ENCODE results near the gene LIPI.
"Not testable (repeated sequence)": the region's sequence is repeated elsewhere in the genome, so short reads cannot be mapped to it uniquely, and the experiment has no call there.

DNA sequence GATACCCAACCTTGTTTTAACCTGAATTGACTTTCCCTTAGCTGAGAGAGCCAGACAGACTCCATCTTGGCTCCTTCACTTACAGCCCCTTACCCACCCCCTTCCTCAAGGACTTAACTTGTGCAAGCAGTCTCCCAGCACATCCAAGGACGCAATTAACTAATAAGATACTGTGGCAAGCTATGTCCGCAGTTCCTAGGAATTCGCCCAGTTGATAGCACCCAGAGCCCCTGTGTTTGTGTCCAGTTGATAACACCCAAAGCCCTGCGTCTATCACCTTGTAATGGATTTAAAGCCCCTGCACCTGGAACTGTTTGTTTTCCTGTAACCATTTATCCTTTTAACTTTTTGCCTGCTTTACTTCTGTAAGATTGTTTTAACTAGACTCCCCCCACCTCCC is 106.2 kb downstream of the LIPI start:
- TF ChIP-seq, protein P1, sequence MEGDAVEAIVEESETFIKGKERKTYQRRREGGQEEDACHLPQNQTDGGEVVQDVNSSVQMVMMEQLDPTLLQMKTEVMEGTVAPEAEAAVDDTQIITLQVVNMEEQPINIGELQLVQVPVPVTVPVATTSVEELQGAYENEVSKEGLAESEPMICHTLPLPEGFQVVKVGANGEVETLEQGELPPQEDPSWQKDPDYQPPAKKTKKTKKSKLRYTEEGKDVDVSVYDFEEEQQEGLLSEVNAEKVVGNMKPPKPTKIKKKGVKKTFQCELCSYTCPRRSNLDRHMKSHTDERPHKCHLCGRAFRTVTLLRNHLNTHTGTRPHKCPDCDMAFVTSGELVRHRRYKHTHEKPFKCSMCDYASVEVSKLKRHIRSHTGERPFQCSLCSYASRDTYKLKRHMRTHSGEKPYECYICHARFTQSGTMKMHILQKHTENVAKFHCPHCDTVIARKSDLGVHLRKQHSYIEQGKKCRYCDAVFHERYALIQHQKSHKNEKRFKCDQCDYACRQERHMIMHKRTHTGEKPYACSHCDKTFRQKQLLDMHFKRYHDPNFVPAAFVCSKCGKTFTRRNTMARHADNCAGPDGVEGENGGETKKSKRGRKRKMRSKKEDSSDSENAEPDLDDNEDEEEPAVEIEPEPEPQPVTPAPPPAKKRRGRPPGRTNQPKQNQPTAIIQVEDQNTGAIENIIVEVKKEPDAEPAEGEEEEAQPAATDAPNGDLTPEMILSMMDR (conservative IDR thresholded peaks at IDR 0.05; ENCODE audit: low read depth in 2 of 2), result not testable (repeated sequence)
- not testable (repeated sequence) for TF ChIP-seq CREB1 (CRISPR knock-in tag; IDR thresholded peaks at IDR 0.05; ENCODE audit: low read depth); EZH2 (IDR thresholded peaks at IDR 0.05; ENCODE audit: low read depth, unreplicated experiment); POLR2AphosphoS5 (IDR thresholded peaks at IDR 0.05; ENCODE audit: low read depth); EZH2phosphoT487 (IDR thresholded peaks at IDR 0.05; ENCODE audit: unreplicated experiment); ZNF114 (CRISPR knock-in tag; IDR thresholded peaks at IDR 0.05); NANOG (IDR thresholded peaks at IDR 0.05; ENCODE audit: borderline replicate concordance); JUNB (IDR thresholded peaks at IDR 0.05; ENCODE audit: unreplicated experiment); STAT1 (IDR thresholded peaks at IDR 0.05; ENCODE audit: unreplicated experiment); ZNF331 (CRISPR knock-in tag; IDR thresholded peaks at IDR 0.05; ENCODE audit: low read depth)
- TF ChIP-seq, protein P2, sequence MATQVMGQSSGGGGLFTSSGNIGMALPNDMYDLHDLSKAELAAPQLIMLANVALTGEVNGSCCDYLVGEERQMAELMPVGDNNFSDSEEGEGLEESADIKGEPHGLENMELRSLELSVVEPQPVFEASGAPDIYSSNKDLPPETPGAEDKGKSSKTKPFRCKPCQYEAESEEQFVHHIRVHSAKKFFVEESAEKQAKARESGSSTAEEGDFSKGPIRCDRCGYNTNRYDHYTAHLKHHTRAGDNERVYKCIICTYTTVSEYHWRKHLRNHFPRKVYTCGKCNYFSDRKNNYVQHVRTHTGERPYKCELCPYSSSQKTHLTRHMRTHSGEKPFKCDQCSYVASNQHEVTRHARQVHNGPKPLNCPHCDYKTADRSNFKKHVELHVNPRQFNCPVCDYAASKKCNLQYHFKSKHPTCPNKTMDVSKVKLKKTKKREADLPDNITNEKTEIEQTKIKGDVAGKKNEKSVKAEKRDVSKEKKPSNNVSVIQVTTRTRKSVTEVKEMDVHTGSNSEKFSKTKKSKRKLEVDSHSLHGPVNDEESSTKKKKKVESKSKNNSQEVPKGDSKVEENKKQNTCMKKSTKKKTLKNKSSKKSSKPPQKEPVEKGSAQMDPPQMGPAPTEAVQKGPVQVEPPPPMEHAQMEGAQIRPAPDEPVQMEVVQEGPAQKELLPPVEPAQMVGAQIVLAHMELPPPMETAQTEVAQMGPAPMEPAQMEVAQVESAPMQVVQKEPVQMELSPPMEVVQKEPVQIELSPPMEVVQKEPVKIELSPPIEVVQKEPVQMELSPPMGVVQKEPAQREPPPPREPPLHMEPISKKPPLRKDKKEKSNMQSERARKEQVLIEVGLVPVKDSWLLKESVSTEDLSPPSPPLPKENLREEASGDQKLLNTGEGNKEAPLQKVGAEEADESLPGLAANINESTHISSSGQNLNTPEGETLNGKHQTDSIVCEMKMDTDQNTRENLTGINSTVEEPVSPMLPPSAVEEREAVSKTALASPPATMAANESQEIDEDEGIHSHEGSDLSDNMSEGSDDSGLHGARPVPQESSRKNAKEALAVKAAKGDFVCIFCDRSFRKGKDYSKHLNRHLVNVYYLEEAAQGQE (IDR thresholded peaks at IDR 0.05; ENCODE audit: unreplicated experiment), result not testable (repeated sequence)
- TF ChIP-seq, protein P3, sequence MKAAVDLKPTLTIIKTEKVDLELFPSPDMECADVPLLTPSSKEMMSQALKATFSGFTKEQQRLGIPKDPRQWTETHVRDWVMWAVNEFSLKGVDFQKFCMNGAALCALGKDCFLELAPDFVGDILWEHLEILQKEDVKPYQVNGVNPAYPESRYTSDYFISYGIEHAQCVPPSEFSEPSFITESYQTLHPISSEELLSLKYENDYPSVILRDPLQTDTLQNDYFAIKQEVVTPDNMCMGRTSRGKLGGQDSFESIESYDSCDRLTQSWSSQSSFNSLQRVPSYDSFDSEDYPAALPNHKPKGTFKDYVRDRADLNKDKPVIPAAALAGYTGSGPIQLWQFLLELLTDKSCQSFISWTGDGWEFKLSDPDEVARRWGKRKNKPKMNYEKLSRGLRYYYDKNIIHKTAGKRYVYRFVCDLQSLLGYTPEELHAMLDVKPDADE (IDR thresholded peaks at IDR 0.05), result not testable (repeated sequence)
- TF ChIP-seq, protein P4, sequence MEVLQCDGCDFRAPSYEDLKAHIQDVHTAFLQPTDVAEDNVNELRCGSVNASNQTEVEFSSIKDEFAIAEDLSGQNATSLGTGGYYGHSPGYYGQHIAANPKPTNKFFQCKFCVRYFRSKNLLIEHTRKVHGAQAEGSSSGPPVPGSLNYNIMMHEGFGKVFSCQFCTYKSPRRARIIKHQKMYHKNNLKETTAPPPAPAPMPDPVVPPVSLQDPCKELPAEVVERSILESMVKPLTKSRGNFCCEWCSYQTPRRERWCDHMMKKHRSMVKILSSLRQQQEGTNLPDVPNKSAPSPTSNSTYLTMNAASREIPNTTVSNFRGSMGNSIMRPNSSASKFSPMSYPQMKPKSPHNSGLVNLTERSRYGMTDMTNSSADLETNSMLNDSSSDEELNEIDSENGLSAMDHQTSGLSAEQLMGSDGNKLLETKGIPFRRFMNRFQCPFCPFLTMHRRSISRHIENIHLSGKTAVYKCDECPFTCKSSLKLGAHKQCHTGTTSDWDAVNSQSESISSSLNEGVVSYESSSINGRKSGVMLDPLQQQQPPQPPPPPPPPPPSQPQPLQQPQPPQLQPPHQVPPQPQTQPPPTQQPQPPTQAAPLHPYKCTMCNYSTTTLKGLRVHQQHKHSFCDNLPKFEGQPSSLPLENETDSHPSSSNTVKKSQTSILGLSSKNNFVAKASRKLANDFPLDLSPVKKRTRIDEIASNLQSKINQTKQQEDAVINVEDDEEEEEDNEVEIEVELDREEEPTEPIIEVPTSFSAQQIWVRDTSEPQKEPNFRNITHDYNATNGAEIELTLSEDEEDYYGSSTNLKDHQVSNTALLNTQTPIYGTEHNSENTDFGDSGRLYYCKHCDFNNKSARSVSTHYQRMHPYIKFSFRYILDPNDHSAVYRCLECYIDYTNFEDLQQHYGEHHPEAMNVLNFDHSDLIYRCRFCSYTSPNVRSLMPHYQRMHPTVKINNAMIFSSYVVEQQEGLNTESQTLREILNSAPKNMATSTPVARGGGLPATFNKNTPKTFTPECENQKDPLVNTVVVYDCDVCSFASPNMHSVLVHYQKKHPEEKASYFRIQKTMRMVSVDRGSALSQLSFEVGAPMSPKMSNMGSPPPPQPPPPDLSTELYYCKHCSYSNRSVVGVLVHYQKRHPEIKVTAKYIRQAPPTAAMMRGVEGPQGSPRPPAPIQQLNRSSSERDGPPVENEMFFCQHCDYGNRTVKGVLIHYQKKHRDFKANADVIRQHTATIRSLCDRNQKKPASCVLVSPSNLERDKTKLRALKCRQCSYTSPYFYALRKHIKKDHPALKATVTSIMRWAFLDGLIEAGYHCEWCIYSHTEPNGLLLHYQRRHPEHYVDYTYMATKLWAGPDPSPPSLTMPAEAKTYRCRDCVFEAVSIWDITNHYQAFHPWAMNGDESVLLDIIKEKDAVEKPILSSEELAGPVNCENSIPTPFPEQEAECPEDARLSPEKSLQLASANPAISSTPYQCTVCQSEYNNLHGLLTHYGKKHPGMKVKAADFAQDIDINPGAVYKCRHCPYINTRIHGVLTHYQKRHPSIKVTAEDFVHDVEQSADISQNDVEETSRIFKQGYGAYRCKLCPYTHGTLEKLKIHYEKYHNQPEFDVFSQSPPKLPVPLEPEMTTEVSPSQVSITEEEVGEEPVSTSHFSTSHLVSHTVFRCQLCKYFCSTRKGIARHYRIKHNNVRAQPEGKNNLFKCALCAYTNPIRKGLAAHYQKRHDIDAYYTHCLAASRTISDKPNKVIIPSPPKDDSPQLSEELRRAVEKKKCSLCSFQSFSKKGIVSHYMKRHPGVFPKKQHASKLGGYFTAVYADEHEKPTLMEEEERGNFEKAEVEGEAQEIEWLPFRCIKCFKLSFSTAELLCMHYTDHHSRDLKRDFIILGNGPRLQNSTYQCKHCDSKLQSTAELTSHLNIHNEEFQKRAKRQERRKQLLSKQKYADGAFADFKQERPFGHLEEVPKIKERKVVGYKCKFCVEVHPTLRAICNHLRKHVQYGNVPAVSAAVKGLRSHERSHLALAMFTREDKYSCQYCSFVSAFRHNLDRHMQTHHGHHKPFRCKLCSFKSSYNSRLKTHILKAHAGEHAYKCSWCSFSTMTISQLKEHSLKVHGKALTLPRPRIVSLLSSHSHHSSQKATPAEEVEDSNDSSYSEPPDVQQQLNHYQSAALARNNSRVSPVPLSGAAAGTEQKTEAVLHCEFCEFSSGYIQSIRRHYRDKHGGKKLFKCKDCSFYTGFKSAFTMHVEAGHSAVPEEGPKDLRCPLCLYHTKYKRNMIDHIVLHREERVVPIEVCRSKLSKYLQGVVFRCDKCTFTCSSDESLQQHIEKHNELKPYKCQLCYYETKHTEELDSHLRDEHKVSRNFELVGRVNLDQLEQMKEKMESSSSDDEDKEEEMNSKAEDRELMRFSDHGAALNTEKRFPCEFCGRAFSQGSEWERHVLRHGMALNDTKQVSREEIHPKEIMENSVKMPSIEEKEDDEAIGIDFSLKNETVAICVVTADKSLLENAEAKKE (CRISPR knock-in tag; IDR thresholded peaks at IDR 0.05), result not testable (repeated sequence)

All from GM23338 (cell line).